ENCODE data around the gene KLHL18.

KLHL18 gene

DNA sequence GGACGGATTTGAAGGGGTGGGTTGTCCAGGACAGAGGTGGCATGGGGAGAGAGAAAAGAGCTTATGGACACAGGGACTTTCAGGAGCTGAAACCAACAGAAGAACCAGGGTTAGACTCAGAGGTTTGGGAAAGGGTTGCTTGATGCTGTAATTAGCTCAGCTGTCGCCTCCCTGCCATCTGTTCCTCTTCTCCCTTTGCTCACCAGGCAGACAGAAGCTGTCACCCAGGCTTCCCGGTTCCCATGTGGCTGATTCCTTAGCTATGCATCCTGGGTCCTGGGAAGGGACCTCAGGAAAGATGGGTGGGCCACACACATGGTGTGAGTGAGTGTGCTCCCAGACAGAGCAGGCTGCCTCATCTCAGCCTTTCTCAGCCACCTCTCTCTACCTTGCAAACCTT lies 112.1 kb downstream of the KLHL18 start:
- peaks cover 41% of the 10 kb centered on the region for H3K4me1 ChIP-seq
- peaks cover 55% of the 10 kb centered on the region for H3K79me2 ChIP-seq
- no peak overlapping the region for H3K9ac ChIP-seq
- H3K9me3 ChIP-seq (ENCODE audit: control insufficient read depth, low read length), result no peaks in the 10 kb centered on the region
- H3K27ac ChIP-seq, result peak overlapping the region; percentile 77
- H3K36me3 ChIP-seq (ENCODE audit: control insufficient read depth, insufficient read depth, low read length), result no peaks in the 10 kb centered on the region
- TF ChIP-seq, protein P1, sequence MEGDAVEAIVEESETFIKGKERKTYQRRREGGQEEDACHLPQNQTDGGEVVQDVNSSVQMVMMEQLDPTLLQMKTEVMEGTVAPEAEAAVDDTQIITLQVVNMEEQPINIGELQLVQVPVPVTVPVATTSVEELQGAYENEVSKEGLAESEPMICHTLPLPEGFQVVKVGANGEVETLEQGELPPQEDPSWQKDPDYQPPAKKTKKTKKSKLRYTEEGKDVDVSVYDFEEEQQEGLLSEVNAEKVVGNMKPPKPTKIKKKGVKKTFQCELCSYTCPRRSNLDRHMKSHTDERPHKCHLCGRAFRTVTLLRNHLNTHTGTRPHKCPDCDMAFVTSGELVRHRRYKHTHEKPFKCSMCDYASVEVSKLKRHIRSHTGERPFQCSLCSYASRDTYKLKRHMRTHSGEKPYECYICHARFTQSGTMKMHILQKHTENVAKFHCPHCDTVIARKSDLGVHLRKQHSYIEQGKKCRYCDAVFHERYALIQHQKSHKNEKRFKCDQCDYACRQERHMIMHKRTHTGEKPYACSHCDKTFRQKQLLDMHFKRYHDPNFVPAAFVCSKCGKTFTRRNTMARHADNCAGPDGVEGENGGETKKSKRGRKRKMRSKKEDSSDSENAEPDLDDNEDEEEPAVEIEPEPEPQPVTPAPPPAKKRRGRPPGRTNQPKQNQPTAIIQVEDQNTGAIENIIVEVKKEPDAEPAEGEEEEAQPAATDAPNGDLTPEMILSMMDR (IDR thresholded peaks at IDR 0.05), result no peak
- H3K4me2 ChIP-seq (ENCODE audit: low read length), result peak overlapping the region; percentile 32
- H3K27me3 ChIP-seq (ENCODE audit: control insufficient read depth, insufficient read depth, low read length), result no peaks in the 10 kb centered on the region
- peak overlapping the region; percentile 37 for H3K4me3 ChIP-seq (ENCODE audit: low read depth, low read length)
- no peak overlapping the region for H2AFZ ChIP-seq
